ENCODE results near the gene RANBP1. TPM values are rescaled to one million over a fixed set of nuclear protein-coding genes. Genes with fewer than 3 reads are reported as not detected.

Gene RANBP1
- total and polyA plus RNA-seq, 2 of the 8 experiments (the other 6 are each of a cell fraction or from before 2014, with no cell fraction given) = 343 to 484 TPM

DNA sequence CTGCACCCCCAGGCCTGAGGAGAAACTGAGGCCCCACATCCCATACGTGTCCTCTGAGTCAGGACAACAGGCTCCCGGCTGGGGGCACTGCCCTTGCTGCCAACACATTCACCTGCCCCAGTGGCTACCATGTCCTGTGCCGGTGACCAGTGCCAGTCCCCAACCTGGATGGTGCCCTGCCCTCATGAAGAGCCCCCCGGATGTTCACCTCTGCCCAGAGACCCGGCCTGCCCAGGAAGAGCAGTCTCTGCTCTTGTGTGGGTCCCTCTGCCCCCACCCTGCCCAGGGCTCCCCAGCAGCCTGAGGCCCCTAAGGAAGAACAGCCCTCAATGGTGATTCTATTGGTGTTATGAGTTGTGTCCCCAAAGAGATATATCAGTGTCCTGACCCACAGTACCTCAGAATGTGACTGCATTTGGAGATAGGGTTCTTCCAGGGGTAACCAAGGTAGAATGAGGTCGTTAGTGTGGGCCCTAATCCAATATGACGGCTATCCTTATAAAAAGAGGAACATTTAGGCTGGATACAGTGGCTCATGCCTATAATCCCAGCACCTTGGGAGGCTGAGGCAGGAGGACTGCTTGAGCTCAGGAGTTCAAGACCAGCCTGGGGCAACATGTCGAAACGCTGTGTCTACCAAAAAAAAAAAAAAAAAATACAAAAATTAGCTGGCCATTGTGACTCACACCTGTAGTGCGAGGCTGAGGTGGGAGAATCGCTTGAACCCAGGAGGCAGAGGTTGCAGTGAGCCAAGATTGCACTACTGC is 49.1 kb upstream of the RANBP1 start:
- H4K5ac ChIP-seq (ENCODE audit: insufficient read length, low read depth, low read length) = no peak overlapping the region
- ChIA-PET POLR2A (ENCODE audit: partially characterized antibody) (interaction anchor here (1.0 kb wide), 1 partner anchor 15 kb away, joined by 4 read pairs; no protein-coding TSS in a partner anchor), CTCF (ENCODE audit: partially characterized antibody) (interaction anchor here (0.6 to 1.4 kb wide), 5 partner anchors 7 to 236 kb away, joined by 3 to 4 read pairs (median 3); no protein-coding TSS in a partner anchor)
- no peak overlapping the region for H3K27ac ChIP-seq (ENCODE audit: low read depth, low read length)
- H3K14ac ChIP-seq (ENCODE audit: insufficient read length) = no peak overlapping the region
- FAIRE-seq (no peak), DNase-seq (ENCODE audit: low read depth in 1 of 2, low spot score in 2 of 2) (no peak)
- H3K27me3 ChIP-seq (replicated peaks in 1 of 4; ENCODE audit: control insufficient read depth in 3 of 4, extremely low read depth in 1 of 4, insufficient read depth in 3 of 4, low read length in 3 of 4) = peaks cover 0 to 3% (median 0%) of the 10 kb centered on the region in 4 experiments; a peak in 3 of 7 replicates
- 88% methylated on average over 11 of the region's 11 CpGs; no CpG with 5 or more reads in 1 of the 2 experiments for WGBS, 2 experiments (ENCODE audit: extremely low coverage in 1 of 2, insufficient coverage in 1 of 2, insufficient read length in 1 of 2, insufficient replicate concordance in 2 of 2, low coverage in 1 of 2, low lambda C conversion rate in 2 of 2, missing lambda C conversion rate in 1 of 2)
- H2BK5ac ChIP-seq (ENCODE audit: low read depth, low read length) = no peak overlapping the region
- no peak overlapping the region for H3K23ac ChIP-seq (ENCODE audit: insufficient read length)
- H2BK15ac ChIP-seq (ENCODE audit: low read length) = no peak overlapping the region
- H3K4me1 ChIP-seq (replicated peaks in 1 of 4; ENCODE audit: control insufficient read depth in 3 of 4, insufficient read depth in 4 of 4, low read length in 3 of 4) = no peaks in the 10 kb centered on the region
- H3K23me2 ChIP-seq (ENCODE audit: low read depth, low read length) = no peaks in the 10 kb centered on the region
- no peak overlapping the region for H3K4me3 ChIP-seq (ENCODE audit: extremely low read depth in 1 of 4, insufficient read depth in 2 of 4, low read depth in 3 of 4, low read length in 4 of 4)
- no peak overlapping the region for H3K18ac ChIP-seq (ENCODE audit: extremely low read depth, low read length)
- no peak overlapping the region for H3K56ac ChIP-seq (replicated peaks; ENCODE audit: insufficient read length, low read depth, low read length)
- no peaks in the 10 kb centered on the region for H3K79me1 ChIP-seq (ENCODE audit: low read depth, low read length)
- H2AK5ac ChIP-seq (ENCODE audit: low read depth, low read length) = no peak overlapping the region
- H4K8ac ChIP-seq (ENCODE audit: extremely low read depth, insufficient read depth, low read length) = no peak overlapping the region; the same call in 1 of the 2 replicates
- H3K9me3 ChIP-seq (ENCODE audit: insufficient read depth in 2 of 2, low read depth in 1 of 2, low read length in 1 of 2) = no peaks in the 10 kb centered on the region
- no peak overlapping the region for H2AFZ ChIP-seq (ENCODE audit: low read length)
- H3K9ac ChIP-seq (replicated peaks in 1 of 4; ENCODE audit: extremely low read depth in 1 of 4, low read depth in 3 of 4, low read length in 3 of 4) = no peak overlapping the region
- no peak overlapping the region for H2BK20ac ChIP-seq (ENCODE audit: low read length)
- H2BK12ac ChIP-seq (ENCODE audit: low read depth, low read length) = no peak overlapping the region
- H4K20me1 ChIP-seq (replicated peaks in 1 of 2; ENCODE audit: control insufficient read depth in 1 of 2, insufficient read depth in 2 of 2, low read length in 2 of 2) = peaks cover 0 to 6% of the 10 kb centered on the region in 2 experiments
- H3K4ac ChIP-seq (replicated peaks; ENCODE audit: insufficient read length, low read depth, low read length) = no peak overlapping the region
- H3K79me2 ChIP-seq (ENCODE audit: control insufficient read depth in 1 of 2, insufficient read depth in 2 of 2, low read length in 2 of 2) = no peaks in the 10 kb centered on the region
- H3K36me3 ChIP-seq (ENCODE audit: control insufficient read depth in 2 of 4, insufficient read depth in 4 of 4, low read length in 3 of 4) = no peaks in the 10 kb centered on the region
- no peak overlapping the region for H4K91ac ChIP-seq (replicated peaks; ENCODE audit: insufficient read length, low read length)
- no peak overlapping the region for H3K4me2 ChIP-seq (ENCODE audit: insufficient read depth in 1 of 2, low read depth in 2 of 2, low read length in 2 of 2)
- no peak overlapping the region for H2BK120ac ChIP-seq (replicated peaks; ENCODE audit: low read depth, low read length)
- TF ChIP-seq CREB1 (IDR thresholded peaks at IDR 0.05) = no peak
- no peak for TF ChIP-seq FOSL1 (IDR thresholded peaks at IDR 0.05; ENCODE audit: insufficient read depth, low read depth, low read length)
- TF ChIP-seq ASH2L (IDR thresholded peaks at IDR 0.05; ENCODE audit: low read length) = no peak
- TF ChIP-seq POU5F1 (IDR thresholded peaks at IDR 0.05; ENCODE audit: low read depth, low read length) = no peak
- TF ChIP-seq KDM4A (IDR thresholded peaks at IDR 0.05; ENCODE audit: low read depth, low read length, severe bottlenecking) = no peak
- TF ChIP-seq CEBPB (IDR thresholded peaks at IDR 0.05; ENCODE audit: low read depth, low read length) = no peak
- no peak for TF ChIP-seq EP300 (IDR thresholded peaks at IDR 0.05; ENCODE audit: borderline replicate concordance in 1 of 2, low read depth in 2 of 2, low read length in 2 of 2)
- TF ChIP-seq SP2 (IDR thresholded peaks at IDR 0.05; ENCODE audit: low read length) = no peak
- TF ChIP-seq RBBP5 (IDR thresholded peaks at IDR 0.05; ENCODE audit: borderline replicate concordance, low read depth, low read length) = no peak
- TF ChIP-seq SAP30 (IDR thresholded peaks at IDR 0.05; ENCODE audit: insufficient read depth, insufficient replicate concordance, low read length) = no peak
- TF ChIP-seq, protein P1, sequence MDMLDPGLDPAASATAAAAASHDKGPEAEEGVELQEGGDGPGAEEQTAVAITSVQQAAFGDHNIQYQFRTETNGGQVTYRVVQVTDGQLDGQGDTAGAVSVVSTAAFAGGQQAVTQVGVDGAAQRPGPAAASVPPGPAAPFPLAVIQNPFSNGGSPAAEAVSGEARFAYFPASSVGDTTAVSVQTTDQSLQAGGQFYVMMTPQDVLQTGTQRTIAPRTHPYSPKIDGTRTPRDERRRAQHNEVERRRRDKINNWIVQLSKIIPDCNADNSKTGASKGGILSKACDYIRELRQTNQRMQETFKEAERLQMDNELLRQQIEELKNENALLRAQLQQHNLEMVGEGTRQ (IDR thresholded peaks at IDR 0.05; ENCODE audit: low read length) = no peak

All from H1 (cell line).